ENCODE results near the gene HS3ST5.

DNA sequence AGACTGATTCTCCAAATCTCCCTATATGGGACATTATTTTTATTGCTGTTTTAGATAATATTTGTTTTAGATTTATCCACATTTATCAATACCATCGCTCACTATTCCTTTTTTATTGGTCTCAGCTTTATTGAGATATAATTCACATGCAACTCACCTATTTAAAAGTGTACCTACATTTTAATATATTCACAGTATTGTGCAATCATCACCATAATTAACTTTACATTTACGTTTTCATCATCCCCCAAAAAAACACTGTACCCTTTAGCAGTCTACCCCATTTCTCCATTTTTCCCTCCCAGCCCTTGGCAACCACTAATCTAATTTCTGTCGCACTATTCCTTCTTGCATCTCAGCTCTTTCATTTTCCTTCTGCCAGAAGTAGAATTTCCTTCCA is 261.1 kb downstream of the HS3ST5 start:
- TF ChIP-seq POLR2A (IDR thresholded peaks at IDR 0.05; ENCODE audit: borderline replicate concordance, extremely low read depth, insufficient read depth, insufficient read length) (no peak), EZH2 (IDR thresholded peaks at IDR 0.05) (no peak), RAD21 (IDR thresholded peaks at IDR 0.05; ENCODE audit: low read depth) (no peak), YY1 (IDR thresholded peaks at IDR 0.05; ENCODE audit: extremely low read depth, insufficient replicate concordance, low read depth, low read length) (no peak), ELF1 (IDR thresholded peaks at IDR 0.05; ENCODE audit: borderline replicate concordance, low read depth) (no peak), POLR2AphosphoS5 (IDR thresholded peaks at IDR 0.05; ENCODE audit: low read depth, low read length) (no peak), EZH2phosphoT487 (IDR thresholded peaks at IDR 0.05; ENCODE audit: borderline replicate concordance) (no peak), ZFX (IDR thresholded peaks at IDR 0.05) (no peak), JUND (IDR thresholded peaks at IDR 0.05) (no peak), REST (IDR thresholded peaks at IDR 0.05; ENCODE audit: low read depth) (no peak)
- TF ChIP-seq, protein P1, sequence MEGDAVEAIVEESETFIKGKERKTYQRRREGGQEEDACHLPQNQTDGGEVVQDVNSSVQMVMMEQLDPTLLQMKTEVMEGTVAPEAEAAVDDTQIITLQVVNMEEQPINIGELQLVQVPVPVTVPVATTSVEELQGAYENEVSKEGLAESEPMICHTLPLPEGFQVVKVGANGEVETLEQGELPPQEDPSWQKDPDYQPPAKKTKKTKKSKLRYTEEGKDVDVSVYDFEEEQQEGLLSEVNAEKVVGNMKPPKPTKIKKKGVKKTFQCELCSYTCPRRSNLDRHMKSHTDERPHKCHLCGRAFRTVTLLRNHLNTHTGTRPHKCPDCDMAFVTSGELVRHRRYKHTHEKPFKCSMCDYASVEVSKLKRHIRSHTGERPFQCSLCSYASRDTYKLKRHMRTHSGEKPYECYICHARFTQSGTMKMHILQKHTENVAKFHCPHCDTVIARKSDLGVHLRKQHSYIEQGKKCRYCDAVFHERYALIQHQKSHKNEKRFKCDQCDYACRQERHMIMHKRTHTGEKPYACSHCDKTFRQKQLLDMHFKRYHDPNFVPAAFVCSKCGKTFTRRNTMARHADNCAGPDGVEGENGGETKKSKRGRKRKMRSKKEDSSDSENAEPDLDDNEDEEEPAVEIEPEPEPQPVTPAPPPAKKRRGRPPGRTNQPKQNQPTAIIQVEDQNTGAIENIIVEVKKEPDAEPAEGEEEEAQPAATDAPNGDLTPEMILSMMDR (IDR thresholded peaks at IDR 0.05 in 2 of 3, conservative IDR thresholded peaks at IDR 0.05 in 1 of 3; ENCODE audit: borderline replicate concordance in 1 of 3, insufficient read depth in 1 of 3, low read depth in 2 of 3, low read length in 2 of 3) = no peak
- TF ChIP-seq, protein P2, sequence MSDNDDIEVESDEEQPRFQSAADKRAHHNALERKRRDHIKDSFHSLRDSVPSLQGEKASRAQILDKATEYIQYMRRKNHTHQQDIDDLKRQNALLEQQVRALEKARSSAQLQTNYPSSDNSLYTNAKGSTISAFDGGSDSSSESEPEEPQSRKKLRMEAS (IDR thresholded peaks at IDR 0.05) = no peak
- TF ChIP-seq, protein P3, sequence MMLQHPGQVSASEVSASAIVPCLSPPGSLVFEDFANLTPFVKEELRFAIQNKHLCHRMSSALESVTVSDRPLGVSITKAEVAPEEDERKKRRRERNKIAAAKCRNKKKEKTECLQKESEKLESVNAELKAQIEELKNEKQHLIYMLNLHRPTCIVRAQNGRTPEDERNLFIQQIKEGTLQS (IDR thresholded peaks at IDR 0.05) = no peak

All from HCT116 (cell line).